ENCODE data around the gene SLC12A1.
A peak's percentile ranks its signal among the peaks of the same experiment; 100 is the strongest.

SLC12A1 gene

GRCh38 chr15:48205981-48206380 lies at the start of gene SLC12A1:
Gene SLC12A1 (plus strand): TSS chr15:48206302. CDS start chr15:48207720, 1,418 bp downstream.
- no peak within 1 kb of the TSS for H3K4me3 ChIP-seq
- no peak within 1 kb of the TSS for H3K27ac ChIP-seq

DNA sequence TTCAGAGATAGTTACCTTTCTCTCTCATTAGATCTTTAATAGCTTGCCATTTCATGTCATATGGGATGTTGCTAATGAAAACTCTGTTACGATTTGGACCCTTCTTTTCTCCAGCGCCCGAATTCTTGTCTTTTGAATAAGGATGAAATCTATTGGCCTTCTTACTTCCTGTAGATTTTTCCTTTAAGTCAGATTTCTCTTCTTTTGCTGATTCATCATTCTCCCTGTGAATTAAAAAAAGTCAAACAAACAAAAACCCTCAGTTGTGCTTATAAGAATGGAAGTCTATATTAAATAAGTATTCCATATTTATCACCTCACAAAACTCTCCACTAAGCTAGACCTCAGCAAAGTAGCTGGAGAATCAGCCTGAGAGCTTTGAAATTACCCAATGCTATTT lies 37.5 kb upstream of the SLC12A1 start:
- Histone ChIP-seq H3K27ac (no peak overlapping the region), H3K4me3 (no peak overlapping the region)

DNA sequence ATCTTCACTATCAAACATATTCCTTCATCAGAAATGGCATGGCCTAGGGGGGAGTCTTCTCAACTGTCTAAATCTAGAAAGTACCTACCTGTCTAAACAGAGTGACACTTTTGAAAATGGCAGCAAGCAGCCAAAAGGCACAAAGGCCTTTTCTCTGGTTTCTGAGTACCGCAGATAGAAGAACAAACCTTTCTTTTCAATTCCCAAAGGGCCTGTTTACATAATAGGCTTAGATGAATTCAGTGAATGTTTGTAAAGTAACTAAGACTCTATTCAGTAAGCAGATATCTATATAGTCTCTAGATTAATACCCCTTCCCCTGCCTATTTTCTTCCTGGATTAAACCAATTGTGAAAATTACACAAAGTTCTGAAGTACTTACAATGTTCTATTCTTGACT lies 35.1 kb upstream of the SLC12A1 start:
- Histone ChIP-seq H3K27ac (no peak overlapping the region), H3K4me3 (no peak overlapping the region)

DNA sequence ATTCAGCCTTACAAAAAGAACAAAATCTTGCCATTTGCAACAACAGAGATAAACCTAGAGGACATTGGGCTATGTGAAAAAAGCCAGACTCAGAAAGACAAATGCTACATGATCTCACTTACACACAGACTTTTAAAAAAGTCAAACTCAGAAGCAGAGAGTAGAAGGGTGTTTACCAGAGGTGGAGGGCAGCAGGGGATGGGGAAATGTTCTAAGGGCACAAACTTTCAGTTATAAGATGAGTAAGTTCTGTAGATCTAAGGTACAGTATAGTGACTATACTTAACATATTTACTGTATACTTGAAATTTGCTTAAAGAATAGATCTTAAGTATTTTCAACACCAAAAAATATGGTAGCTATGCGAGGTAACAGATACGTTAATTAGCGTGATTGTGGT lies 31.0 kb upstream of the SLC12A1 start:
- Histone ChIP-seq H3K27ac (no peak overlapping the region), H3K4me3 (no peak overlapping the region)

DNA sequence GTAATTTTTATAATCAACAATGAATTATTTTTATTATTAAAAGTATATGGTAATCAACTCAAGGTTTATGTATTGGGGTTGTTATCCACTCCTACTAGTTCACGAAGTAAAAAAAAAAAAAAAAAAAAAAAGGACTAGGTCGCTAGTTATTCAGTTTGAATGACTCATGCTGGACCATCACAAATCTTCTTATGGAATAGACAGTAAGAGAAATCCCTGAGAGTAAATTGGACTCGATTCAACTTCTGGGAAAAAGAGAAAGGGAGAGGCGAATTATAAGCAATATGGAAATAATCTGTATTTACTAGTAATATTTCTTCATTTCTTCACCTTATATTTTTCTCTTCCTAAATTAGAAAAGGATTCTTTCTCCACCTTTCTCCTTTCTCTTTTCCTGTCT lies 30.0 kb upstream of the SLC12A1 start:
- Histone ChIP-seq H3K27ac (no peak overlapping the region), H3K4me3 (no peak overlapping the region)

DNA sequence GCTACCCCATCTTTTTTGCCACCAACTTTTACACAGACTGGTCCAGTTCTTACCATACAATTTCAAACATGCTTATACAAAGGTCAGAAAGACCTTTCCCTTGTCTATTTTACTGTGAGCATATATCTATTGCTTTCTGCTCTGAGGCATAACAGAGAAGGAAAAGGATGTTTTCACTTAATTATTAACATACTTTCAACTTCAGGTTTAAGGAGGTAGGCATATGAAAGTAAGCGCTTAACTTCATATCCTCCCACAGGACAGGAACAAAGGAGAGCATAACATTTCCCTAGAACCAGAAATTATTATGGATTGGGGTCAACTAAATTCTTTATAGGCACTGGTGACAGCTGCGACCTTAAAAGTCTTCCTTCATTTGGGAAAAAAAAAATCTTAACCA lies 29.1 kb upstream of the SLC12A1 start:
- peak overlapping the region in 2 of 7 experiments; percentile 43 to 47 for H3K4me3 ChIP-seq
- H3K27ac ChIP-seq: no peak overlapping the region

DNA sequence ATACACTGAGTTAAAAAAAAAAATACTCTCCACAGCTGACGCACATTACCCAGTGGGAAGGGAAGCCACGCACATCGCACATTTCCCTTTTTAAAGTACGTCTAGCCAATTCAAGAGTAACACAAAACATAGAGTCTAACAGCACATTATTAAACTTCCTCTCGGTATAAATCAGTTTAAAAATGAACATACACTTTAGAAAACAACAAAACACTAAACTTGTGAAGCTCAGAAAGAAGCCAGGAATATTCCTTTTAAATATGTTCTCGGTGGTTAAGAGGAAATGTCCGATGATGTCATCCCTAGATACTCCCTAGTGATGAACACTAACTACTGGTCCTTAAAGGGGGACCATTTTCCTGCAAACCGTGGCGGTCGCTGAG lies 28.7 kb upstream of the SLC12A1 start:
- H3K27ac ChIP-seq: peak overlapping the region in 11 of 21 experiments; percentile 1 to 76 (median 46)
- peak overlapping the region; percentile 29 to 51 (median 44) for H3K4me3 ChIP-seq

DNA sequence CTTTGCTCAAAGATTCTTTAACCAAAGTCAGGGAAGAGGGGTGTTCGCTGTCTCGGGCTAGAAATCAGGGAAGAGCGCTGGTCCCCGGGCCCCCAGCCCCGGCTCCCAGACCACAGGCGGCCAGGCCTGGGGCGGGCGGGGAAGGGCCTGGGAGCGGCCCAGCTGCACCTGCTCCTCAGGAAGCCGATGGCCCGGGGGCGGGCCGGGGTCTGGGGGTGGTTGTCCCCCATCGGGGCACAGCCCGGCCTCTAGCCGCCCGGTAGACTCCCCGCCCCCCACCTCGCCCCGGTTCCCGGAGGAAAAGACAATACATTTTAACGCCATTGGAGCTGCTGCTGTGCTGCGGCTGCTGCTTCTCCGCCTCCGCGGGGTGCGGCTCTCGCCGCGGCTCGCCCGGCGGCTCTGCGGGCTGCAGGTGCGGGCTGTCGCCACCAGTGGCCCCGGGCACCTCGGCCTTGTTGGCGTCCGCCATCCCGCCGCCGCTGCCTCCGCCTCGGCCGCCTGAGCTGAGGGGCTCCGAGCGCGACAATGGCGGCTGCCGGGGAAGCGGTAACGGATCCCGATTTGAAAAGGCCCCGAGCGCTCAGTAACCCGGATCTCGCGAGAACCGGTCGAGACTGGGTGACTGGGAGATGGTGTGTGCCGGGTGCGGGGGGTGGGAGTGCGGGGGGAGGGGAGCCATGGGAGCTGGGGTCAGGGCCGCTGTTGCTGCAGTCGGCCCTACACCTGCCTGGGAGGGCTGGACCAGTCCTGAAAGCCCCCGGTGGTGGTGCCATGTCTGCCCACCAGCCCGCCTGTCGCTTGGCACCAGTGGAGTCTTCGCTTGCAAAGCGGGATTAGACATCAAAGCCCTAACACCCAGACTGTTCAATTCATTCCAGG lies 28.1 kb upstream of the SLC12A1 start, which contains the start of gene MYEF2:
TSS of gene MYEF2 (minus strand) at position 530 of the 882 bp plus-strand sequence. CDS start at position 472, 58 bp downstream.
- Histone ChIP-seq H3K4me3 (peak within 1 kb of the TSS; percentile 29 to 51 (median 44)), H3K27ac (peak within 1 kb of the TSS in 14 of 21 experiments; percentile 1 to 76 (median 44))

DNA sequence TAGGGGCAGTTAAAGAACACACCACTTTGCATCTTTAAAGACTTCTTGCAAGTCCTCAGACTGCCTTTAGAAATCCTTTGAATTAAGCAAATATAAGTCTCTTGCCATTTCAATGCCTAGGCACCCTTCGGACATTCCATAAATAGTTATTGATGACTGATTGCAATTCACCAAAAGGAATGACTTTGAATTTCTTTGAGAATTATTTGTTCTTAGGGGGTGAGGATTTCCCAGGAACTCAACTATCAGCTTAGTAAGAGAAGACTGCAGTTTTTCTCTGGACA lies 27.5 kb upstream of the SLC12A1 start:
- H3K27ac ChIP-seq: no peak overlapping the region
- H3K4me3 ChIP-seq: peak overlapping the region in 5 of 7 experiments; percentile 29 to 51 (median 47)

DNA sequence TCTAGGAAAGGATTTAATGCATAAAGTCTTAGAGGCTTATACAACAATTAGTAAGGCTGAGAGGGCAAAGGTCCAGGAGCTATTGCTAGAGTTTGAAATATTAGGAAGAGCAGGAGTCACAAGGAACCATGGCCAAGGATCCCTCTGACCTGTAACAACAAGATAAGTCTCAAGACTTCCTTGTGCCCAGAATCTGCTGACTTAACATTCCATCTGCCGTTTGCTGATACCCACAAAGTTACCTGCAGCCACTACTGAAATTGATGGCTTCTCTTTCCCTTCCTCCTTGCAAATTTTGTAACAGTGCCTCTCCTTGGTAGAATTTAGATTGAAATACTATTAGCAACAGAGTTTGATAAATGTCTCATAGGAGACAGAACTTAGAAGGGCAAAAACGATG lies 23.4 kb upstream of the SLC12A1 start:
- no peak overlapping the region for H3K27ac ChIP-seq
- H3K4me3 ChIP-seq: no peak overlapping the region

GRCh38 chr15:48185529-48185928 lies 20.6 kb upstream of the SLC12A1 start:
- H3K27ac ChIP-seq: no peak overlapping the region
- H3K4me3 ChIP-seq: no peak overlapping the region

DNA sequence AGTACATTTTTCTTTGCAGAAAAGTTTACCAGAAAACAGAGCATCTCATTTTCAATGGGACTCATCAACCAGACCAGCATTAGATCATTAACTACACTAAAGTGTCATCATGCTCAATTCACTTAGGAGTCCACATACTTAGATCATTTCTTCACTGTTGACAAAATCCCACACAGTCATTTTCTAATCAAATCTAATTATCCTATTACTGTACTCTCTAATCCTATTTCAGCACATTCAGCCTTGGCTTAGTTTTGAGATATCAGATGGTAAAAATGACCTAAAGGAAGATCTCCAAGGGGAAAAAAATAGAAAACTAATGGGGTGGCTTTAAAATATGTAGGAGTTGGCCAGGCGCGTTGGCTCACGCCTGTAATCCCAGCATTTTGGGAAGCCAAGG lies 19.8 kb upstream of the SLC12A1 start:
- H3K27ac ChIP-seq: no peak overlapping the region
- no peak overlapping the region for H3K4me3 ChIP-seq

- no peak overlapping the region for H3K4me3 ChIP-seq
These were observed 15.0 kb upstream of the SLC12A1 start for GRCh38 chr15:48190932-48191573.

DNA sequence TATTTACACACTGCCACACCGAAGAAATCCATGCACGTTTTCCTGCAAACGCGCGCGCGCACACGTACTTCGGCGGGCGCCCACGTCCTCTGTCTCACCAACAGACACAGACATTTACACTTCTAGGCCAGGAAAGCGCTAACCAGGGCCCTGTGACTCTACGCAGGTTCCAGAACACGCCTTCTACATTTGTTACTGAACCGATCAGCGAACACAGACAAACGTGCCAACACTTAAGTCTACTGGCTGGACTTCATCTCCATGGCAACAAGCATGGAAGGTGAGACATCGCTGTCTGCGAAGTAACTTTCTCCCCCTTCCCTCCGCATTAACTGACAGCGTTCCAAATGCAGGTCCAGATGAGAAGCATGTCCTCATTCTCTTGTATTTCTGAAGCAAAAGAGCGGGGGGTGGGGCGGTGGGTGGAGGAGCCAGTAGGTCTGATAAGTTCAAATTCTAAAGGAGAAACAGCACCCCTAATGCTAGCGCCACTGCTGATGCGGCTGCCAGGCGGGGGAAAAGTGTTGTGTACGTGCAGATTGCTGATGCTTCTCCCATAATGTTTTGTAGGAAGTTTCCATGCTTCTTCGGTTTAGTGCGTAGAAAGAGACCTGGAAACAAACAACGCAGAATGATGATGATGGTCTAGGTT lies 14.4 kb upstream of the SLC12A1 start, which contains the start of gene CTXN2:
TSS of gene CTXN2 (plus strand) at position 92 of the 652 bp plus-strand sequence. CDS start 9,636 bp downstream, outside the sequence.
- Histone ChIP-seq H3K4me3 (no peak within 1 kb of the TSS), H3K27ac (no peak within 1 kb of the TSS)

More at GRCh38 chr15:48190932-48191573, 15.0 kb upstream of the SLC12A1 start:
- H3K27ac ChIP-seq: no peak overlapping the region

DNA sequence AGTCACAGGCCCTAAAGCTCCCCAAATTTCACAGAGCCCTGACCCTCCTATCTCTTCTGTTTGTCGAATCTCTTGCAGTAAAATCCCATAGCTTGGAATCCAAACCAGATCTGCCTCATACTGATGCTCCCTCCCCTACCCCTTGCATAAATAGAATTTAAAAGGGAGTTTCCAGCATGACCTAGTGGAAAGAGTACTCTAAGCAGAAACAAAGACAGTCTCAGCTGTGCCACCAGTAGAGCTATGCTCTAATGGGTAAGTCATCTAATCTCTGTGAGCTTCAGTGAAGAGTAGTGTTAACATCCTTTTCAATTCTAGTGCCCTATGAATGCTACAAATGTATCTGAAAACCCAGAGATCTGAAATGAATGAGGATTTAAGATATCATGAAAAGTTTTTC lies 4.0 kb upstream of the SLC12A1 start:
- H3K4me3 ChIP-seq: no peak overlapping the region
- H3K27ac ChIP-seq: no peak overlapping the region

DNA sequence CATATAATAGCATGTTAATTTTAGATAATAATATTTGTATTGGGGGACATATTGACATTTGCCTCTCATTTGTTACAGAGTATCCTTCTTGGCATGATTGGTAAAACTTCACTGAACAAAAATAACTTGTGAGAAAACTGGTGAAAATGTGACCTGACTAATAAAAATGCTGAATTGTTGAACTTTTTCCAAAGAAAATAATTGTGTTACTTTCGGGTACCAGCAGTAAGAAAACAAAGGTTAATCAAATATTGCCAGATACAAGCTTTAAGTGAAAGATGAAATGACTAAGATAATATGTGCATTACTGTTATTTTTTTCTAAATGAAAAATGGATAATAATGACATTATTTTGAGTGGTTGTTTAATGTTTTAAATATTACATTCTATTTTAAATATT lies 15.2 kb downstream of the SLC12A1 start:
- Histone ChIP-seq H3K4me3 (no peak overlapping the region), H3K27ac (no peak overlapping the region)

GRCh38 chr15:48221885-48222284 lies 15.8 kb downstream of the SLC12A1 start:
- H3K27ac ChIP-seq: no peak overlapping the region

DNA sequence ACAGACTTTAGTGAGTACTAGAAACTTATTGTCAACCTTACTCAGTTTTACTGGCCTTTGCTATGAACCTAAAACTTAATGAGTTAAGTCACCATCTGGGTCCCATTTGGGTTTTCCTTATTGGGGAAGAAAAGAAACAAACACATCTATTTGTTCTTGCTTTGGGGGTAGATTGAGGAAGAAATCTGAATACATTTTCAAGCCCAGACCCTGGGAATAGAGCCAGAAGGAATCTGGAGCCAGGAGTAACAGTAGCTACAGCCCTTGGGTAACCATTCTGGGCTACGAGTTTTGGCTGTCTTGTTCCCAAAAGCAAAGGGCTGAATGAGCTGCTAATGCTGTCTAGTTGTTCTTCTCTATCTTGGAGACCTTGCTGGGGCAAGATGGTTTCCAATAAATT lies 16.5 kb downstream of the SLC12A1 start:
- Histone ChIP-seq H3K4me3 (no peak overlapping the region), H3K27ac (no peak overlapping the region)

More at GRCh38 chr15:48221885-48222284, 15.8 kb downstream of the SLC12A1 start:
- H3K4me3 ChIP-seq: no peak overlapping the region

GRCh38 chr15:48225771-48226170 lies 19.7 kb downstream of the SLC12A1 start:
- Histone ChIP-seq H3K27ac (no peak overlapping the region), H3K4me3 (no peak overlapping the region)

GRCh38 chr15:48230498-48230897 lies 24.4 kb downstream of the SLC12A1 start:
- Histone ChIP-seq H3K27ac (no peak overlapping the region), H3K4me3 (no peak overlapping the region)
